ENCODE data around the gene HHATL. TPM values are rescaled to one million over a fixed set of nuclear protein-coding genes. Genes with fewer than 3 reads are reported as not detected.

HHATL gene
- total RNA-seq, 6 experiments from 2014 or later = not detected

DNA sequence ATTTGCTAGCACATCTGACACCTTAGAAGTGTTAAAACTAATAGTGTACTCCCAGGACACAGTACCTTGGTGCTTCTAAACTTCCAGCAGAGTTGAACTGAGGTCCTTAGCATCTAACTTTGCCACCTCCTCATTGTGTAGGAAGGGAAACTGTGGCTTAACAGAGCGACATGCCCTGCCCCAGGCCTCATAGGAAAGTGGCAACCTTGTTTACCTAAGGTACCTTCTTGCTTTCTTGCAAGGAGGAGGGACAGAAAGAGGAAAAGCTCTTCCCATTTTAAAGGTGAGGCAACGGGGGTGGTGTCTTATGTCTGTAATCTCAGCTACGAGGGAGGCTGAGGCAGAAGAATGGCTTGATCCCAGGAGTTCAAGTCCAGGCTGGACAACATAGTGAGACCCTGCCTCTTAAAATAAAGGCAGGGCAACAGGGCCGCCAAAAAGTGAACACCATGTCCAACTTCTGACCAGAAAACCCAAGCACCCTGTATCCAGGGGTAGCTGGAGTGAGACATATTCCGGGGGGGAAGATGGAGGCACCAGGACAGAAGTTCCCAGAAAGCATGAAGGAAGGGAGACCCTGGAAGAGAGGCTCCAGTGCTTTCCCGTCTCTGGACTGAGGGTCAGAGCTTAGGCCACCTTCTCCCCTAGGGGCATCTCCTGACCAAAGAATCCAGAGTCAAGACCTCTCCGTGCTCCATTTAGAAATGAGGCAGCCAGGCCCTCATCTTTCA, 17.8 kb downstream of the HHATL start:
- no peak for DNase-seq
- Mint-ChIP-seq H3K27me3 (ENCODE audit: insufficient read depth) (peaks cover 24% of the 10 kb centered on the region), H3K36me3 (ENCODE audit: low read depth) (no peaks in the 10 kb centered on the region), H3K4me1 (ENCODE audit: low read depth) (peaks cover 35% of the 10 kb centered on the region), H3K27ac (no peak overlapping the region), H3K4me3 (no peak overlapping the region), H3K9me3 (no peaks in the 10 kb centered on the region)
- TF ChIP-seq, protein P1, sequence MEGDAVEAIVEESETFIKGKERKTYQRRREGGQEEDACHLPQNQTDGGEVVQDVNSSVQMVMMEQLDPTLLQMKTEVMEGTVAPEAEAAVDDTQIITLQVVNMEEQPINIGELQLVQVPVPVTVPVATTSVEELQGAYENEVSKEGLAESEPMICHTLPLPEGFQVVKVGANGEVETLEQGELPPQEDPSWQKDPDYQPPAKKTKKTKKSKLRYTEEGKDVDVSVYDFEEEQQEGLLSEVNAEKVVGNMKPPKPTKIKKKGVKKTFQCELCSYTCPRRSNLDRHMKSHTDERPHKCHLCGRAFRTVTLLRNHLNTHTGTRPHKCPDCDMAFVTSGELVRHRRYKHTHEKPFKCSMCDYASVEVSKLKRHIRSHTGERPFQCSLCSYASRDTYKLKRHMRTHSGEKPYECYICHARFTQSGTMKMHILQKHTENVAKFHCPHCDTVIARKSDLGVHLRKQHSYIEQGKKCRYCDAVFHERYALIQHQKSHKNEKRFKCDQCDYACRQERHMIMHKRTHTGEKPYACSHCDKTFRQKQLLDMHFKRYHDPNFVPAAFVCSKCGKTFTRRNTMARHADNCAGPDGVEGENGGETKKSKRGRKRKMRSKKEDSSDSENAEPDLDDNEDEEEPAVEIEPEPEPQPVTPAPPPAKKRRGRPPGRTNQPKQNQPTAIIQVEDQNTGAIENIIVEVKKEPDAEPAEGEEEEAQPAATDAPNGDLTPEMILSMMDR (IDR thresholded peaks at IDR 0.05) = no peak

DNA sequence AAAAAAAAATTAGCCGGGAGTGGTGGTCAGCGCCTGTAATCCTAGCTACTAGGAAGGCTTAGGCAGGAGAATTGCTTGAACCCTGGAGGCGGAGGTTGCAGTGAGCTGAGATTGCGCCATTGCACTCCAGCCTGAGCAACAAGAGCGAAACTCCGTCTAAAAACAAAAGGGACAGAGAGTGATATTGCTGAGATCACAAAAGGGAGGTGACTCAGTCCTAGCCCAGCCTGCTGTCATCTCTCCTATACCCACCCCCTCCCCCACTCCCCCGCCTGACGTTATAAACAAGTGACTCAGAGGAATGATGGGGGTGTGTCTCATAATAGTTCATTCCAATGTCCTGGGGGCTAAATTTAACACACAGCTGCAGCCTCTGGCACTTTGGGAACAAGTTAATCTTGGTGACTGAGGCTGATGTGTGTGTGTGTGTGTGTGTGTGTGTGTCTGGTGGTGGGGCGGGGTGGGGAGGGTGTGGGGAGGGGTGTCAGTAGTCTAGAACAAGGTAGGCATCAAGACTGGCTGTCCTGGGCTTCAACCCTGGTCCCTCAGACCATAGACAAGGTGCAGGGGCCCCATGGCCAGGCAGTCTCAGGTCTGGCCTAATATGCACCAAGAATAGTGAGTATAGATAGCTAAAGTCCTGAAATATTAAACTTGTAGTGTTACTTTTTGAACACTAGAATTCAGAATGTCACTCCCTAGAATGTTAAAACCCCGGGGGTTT, 18.6 kb downstream of the HHATL start:
- Mint-ChIP-seq H3K27me3 (ENCODE audit: insufficient read depth) (peaks cover 19% of the 10 kb centered on the region), H3K4me1 (ENCODE audit: low read depth) (peaks cover 37% of the 10 kb centered on the region)

DNA sequence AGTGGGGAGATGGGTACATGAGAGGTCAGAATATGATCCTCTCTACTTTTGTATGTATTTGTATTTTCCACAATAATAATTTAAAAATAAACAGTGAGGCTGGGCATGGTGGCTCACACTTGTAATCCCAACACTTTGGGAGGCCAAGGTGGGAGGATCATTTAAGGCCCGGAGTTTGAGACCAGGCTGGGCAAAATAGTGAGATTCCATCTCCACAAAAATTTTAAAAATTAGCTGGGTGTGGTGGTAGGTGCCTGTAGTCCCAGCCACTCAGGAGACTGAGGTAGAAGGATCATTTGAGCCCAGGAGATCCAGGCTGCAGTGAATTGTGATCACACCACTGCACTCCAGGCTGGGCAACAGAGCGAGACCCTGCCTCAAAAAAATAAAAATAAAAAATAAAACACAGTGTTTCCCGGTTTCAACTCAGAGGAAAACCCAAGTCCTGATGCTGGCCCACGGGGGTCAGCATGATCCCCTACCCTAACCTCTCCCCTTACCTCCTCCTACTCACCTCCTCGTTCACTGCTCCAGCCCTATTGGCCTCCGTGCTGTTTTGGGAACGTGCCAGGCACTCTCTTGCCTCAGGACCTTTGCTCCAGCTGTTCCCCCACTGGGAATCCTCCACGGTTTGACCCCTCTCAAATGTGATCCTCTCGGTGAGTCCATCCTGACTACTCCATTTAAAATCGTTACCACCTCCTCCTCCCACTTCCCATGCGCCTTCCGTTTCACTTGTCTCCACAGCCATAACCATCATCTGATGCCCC, 20.1 kb downstream of the HHATL start:
- peaks cover 5% of the 10 kb centered on the region; the same call in 1 of the 2 replicates for H3K9me3 Mint-ChIP-seq
- peaks cover 22% of the 10 kb centered on the region for H3K27me3 Mint-ChIP-seq (ENCODE audit: insufficient read depth)
- DNase-seq = no peak
- H3K4me1 Mint-ChIP-seq (ENCODE audit: low read depth) = peaks cover 37% of the 10 kb centered on the region
- H3K4me3 Mint-ChIP-seq = no peak overlapping the region
- TF ChIP-seq, protein P1 (IDR thresholded peaks at IDR 0.05) = no peak
- no peaks in the 10 kb centered on the region for H3K36me3 Mint-ChIP-seq (ENCODE audit: low read depth)
- H3K27ac Mint-ChIP-seq = no peak overlapping the region

More for the DNA sequence above, 18.6 kb downstream of the HHATL start:
- peak; percentile 93 for DNase-seq
- H3K9me3 Mint-ChIP-seq = no peaks in the 10 kb centered on the region
- no peaks in the 10 kb centered on the region for H3K36me3 Mint-ChIP-seq (ENCODE audit: low read depth)
- H3K4me3 Mint-ChIP-seq = peak overlapping the region; percentile 78
- peak overlapping the region; percentile 54; the same call in 1 of the 2 replicates for H3K27ac Mint-ChIP-seq
- TF ChIP-seq, protein P1 (IDR thresholded peaks at IDR 0.05) = no peak

DNA sequence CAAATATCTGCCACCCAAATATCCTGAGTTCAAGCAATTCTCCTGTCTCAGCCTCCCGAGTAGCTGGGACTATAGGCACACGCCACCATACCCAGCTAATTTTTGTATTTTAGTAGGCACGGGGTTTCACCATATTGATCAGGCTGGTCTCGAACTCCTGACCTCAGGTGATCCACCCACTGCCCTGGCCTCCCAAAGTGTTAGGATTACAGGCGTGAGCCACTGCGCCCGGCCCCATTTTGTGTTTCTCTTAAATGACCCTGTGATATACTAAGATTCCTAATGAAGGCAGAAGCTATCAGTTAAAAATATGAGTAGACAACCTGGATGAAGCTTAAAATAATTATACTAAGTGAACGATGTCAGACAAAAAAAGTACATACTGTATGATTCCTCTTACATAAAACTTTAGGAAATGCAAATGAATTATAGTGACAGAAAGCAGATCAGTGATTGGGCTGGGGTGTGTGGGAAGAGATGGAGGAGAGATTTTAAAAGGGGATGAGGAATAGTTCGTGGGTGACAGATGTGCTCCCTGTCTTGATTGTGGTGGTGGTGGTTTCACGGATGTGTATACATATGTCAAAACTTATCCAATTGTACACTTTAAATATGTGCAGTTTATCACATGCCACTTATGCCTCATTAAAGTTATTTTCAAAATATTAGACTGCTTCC, 21.1 kb downstream of the HHATL start:
- no peaks in the 10 kb centered on the region for H3K36me3 Mint-ChIP-seq (ENCODE audit: low read depth)
- H3K4me3 Mint-ChIP-seq = no peak overlapping the region
- H3K27ac Mint-ChIP-seq = no peak overlapping the region
- H3K9me3 Mint-ChIP-seq = peaks cover 15% of the 10 kb centered on the region
- peaks cover 14% of the 10 kb centered on the region for H3K27me3 Mint-ChIP-seq (ENCODE audit: insufficient read depth)
- DNase-seq = no peak
- TF ChIP-seq, protein P1 (IDR thresholded peaks at IDR 0.05) = no peak
- H3K4me1 Mint-ChIP-seq (ENCODE audit: low read depth) = peaks cover 37% of the 10 kb centered on the region

DNA sequence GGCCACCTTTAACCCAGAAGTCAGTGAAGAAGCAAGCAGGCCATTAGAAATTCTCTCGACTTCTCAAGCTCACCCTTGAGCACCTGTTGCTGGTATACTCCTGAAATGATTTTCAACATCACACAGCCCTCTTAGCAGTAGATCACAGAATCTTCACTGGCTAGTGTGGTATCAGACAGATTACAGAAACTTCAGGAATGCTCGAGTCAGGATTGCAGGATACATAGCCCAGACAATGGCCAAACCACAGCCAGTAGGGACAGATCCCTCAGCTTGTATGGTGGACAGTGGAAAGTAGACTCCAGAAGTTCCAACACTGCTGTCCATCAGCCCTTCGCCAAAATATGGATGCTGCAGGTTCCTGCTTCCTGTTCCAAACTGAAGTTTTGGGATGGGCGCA, 21.8 kb downstream of the HHATL start:
- Mint-ChIP-seq H3K36me3 (ENCODE audit: low read depth) (no peaks in the 10 kb centered on the region), H3K4me3 (no peak overlapping the region), H3K9me3 (peaks cover 21% of the 10 kb centered on the region), H3K27me3 (ENCODE audit: insufficient read depth) (peaks cover 15% of the 10 kb centered on the region), H3K4me1 (ENCODE audit: low read depth) (peaks cover 37% of the 10 kb centered on the region), H3K27ac (no peak overlapping the region; the same call in 1 of the 2 replicates)
- DNase-seq = peak; percentile 16
- TF ChIP-seq, protein P1 (IDR thresholded peaks at IDR 0.05) = no peak
